ENCODE results near the gene TMEM143.

DNA sequence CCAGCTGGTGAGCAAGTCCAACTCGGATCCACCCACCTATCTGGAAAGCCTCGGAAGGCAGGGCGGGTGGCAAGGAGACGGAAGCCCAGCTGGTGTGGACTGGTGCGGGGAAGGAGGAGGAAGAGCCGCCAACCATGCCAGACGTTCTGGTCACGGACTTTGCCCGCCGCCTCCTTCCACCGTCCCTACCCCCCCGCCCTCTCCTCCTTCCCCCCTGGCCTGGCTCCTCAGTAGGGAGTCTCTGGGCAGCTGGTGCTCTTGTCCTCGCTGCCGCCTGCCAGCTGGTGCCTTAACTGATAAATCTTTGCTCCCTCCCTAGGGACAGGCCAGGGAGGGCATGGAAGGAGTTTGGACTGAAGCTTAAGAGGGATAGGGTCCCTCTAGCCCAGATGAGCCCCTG lies 5.2 kb upstream of the TMEM143 start:
- TF ChIP-seq CTCF (IDR thresholded peaks at IDR 0.05) (no peak), POLR2A (IDR thresholded peaks at IDR 0.05) (no peak)
